PFSK-1 (cell line): ENCODE results near the gene PTPRN2.

ENCODE experiments used
- FOXP2 ChIP-seq: optimal IDR thresholded peaks from 2 replicates; pipeline ENCODE3; 2011; ENCODE audit warnings: borderline replicate concordance, control low read depth, inconsistent platforms; ENCODE audit not compliant: insufficient read depth; ENCODE audit errors: extremely low read length, extremely low read depth
- POLR2AphosphoS5 ChIP-seq: IDR thresholded peaks from 2 replicates; pipeline ENCODE4 v1.6.1; 2012; ENCODE audit warnings: low read depth, mild to moderate bottlenecking, control low read depth, low read length, moderate library complexity
- SIN3A ChIP-seq: IDR thresholded peaks from 2 replicates; pipeline ENCODE4 v1.6.1; 2012; ENCODE audit warnings: mild to moderate bottlenecking, low read length, moderate library complexity, borderline replicate concordance; ENCODE audit not compliant: insufficient read depth
- TAF1 ChIP-seq: IDR thresholded peaks from 2 replicates; pipeline ENCODE4 v1.6.1; 2012; ENCODE audit warnings: low read length, control low read depth, borderline replicate concordance; ENCODE audit not compliant: insufficient read depth
- TF ChIP-seq, protein P1 (sequence below), 2 experiments: IDR thresholded peaks; 2 replicates each; pipeline versions ENCODE4 v1.6.1 to v1.8.0; 2011 to 2012; ENCODE audit warnings: low read depth in 2 of 2, low read length in 2 of 2, control low read depth in 1 of 2, inconsistent platforms in 1 of 2, mild to moderate bottlenecking in 1 of 2, moderate library complexity in 1 of 2; ENCODE audit not compliant: insufficient read depth in 1 of 2

PTPRN2 gene

DNA sequence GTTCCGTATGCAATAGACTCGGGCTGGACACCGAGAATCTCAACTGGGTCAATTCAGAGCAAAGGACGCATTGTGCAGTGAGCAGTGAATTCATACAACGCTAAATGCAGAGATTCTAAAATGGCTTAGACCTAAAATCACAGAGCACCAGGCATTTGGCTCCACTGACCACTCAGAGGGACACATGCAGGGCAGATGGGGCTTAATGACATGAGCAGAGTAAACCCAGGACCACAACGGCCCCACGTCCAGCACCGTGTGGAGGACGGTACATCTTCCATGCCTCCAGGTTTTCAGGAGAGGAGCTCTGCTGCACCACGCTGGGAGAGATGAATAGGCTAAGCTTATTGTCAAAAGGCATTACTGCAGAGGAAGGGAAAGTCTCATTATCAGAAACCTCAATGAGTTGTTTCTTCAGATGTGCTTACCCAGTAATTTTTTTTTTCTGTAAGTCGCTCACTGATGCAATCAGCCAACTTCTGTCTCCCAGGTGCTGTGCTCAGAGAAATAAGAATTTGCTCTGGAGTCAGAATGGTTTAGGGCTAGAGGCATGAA lies 555.0 kb downstream of the PTPRN2 start:
- no peak for TF ChIP-seq SIN3A
- TF ChIP-seq TAF1, result no peak
- TF ChIP-seq, protein P1, sequence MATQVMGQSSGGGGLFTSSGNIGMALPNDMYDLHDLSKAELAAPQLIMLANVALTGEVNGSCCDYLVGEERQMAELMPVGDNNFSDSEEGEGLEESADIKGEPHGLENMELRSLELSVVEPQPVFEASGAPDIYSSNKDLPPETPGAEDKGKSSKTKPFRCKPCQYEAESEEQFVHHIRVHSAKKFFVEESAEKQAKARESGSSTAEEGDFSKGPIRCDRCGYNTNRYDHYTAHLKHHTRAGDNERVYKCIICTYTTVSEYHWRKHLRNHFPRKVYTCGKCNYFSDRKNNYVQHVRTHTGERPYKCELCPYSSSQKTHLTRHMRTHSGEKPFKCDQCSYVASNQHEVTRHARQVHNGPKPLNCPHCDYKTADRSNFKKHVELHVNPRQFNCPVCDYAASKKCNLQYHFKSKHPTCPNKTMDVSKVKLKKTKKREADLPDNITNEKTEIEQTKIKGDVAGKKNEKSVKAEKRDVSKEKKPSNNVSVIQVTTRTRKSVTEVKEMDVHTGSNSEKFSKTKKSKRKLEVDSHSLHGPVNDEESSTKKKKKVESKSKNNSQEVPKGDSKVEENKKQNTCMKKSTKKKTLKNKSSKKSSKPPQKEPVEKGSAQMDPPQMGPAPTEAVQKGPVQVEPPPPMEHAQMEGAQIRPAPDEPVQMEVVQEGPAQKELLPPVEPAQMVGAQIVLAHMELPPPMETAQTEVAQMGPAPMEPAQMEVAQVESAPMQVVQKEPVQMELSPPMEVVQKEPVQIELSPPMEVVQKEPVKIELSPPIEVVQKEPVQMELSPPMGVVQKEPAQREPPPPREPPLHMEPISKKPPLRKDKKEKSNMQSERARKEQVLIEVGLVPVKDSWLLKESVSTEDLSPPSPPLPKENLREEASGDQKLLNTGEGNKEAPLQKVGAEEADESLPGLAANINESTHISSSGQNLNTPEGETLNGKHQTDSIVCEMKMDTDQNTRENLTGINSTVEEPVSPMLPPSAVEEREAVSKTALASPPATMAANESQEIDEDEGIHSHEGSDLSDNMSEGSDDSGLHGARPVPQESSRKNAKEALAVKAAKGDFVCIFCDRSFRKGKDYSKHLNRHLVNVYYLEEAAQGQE (IDR thresholded peaks at IDR 0.05; ENCODE audit: insufficient read depth in 1 of 2, low read depth in 2 of 2, low read length in 2 of 2), result no peak
- no peak for TF ChIP-seq POLR2AphosphoS5
- TF ChIP-seq FOXP2, result no peak

DNA sequence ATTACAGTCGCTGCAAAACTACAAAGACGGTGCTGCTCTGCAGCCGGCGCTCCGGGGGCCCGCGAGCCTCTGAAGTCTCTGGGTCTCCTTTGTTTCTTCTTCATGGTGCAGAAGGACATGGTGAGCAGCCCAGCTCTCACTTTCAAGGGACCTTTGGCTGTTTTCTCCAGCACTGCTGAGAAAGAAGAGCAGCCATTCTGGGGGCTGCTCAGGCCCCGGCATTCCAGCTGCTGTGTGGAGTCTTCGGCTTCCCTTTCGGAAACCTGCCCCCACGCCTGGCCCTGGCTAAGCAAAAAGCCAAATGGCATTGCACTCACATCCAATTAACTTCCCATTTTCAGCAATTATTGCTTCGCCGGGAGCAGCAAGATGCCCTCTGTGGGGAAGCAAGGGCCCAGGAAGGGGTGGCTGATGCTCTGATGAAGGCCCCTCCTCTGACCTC lies 555.7 kb downstream of the PTPRN2 start:
- no peak for TF ChIP-seq SIN3A
- no peak for TF ChIP-seq FOXP2
- TF ChIP-seq POLR2AphosphoS5, result no peak
- TF ChIP-seq, protein P1 (IDR thresholded peaks at IDR 0.05; ENCODE audit: insufficient read depth in 1 of 2, low read depth in 2 of 2, low read length in 2 of 2), result no peak

DNA sequence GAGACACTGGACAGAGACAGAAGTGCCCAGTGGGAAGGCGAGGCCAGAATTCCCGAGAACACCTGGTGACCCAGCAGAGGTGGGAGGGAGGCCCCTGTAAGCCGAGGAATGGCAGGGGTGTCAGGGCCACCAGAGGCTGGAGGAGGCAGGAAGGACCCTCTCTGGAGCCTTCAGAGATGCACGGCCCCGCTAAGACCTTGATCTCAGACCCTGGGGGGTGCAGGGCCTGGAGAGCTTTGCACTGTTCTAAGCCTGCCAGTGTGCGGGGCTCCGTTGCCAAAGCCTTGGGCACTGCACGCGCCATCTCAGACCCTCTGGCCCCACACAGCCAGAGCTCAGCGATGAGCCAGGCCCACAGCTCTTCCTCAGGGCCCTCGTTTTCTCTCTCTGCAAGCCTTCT lies 557.1 kb downstream of the PTPRN2 start:
- no peak for TF ChIP-seq SIN3A
- TF ChIP-seq, protein P1 (IDR thresholded peaks at IDR 0.05; ENCODE audit: insufficient read depth in 1 of 2, low read depth in 2 of 2, low read length in 2 of 2), result no peak
- no peak for TF ChIP-seq POLR2AphosphoS5
- TF ChIP-seq TAF1, result no peak
- no peak for TF ChIP-seq FOXP2

DNA sequence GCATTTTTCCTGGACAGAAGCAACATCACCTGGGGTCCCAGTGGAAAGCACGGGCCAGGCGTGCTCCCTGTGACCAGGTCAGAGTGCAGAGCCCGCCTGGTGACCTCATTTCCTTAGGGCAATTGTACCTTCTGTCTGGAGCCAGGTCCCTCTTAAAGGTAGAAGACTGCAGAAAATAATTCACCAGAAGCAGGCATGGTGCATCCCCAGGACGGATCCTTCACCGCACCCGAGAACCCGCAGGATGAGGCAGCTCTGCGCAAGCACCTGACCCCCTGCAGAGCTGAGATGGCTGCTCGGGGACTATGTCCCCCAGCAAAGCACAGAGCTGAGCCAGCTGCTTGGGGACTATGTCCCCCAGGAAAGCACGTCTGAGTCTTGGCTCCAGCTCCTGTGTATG lies 557.6 kb downstream of the PTPRN2 start:
- TF ChIP-seq TAF1 (no peak), POLR2AphosphoS5 (no peak), SIN3A (no peak), FOXP2 (no peak)
- TF ChIP-seq, protein P1 (IDR thresholded peaks at IDR 0.05; ENCODE audit: insufficient read depth in 1 of 2, low read depth in 2 of 2, low read length in 2 of 2), result no peak

DNA sequence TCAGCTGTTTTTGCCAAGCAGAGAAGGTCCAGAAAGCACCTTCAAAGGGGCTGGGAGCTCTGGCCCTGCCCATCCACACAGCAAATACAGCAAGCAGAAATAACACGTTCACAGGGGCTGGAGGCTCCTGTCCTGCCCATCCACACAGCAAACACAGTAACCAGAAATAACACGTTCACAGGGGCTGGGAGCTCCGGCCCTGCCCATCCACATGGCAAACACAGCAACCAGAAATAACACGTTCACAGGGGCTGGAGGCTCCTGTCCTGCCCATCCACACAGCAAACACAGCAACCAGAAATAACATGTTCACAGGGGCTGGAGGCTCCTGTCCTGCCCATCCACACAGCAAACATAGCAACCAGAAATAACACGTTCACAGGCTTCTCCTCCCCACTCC lies 558.1 kb downstream of the PTPRN2 start:
- no peak for TF ChIP-seq TAF1
- TF ChIP-seq SIN3A, result no peak
- no peak for TF ChIP-seq POLR2AphosphoS5
- no peak for TF ChIP-seq FOXP2
- TF ChIP-seq, protein P1 (IDR thresholded peaks at IDR 0.05; ENCODE audit: insufficient read depth in 1 of 2, low read depth in 2 of 2, low read length in 2 of 2), result no peak
